Measurements from ENCODE around the gene ETV5.
A peak's percentile ranks its signal among the peaks of the same experiment; 100 is the strongest.

Gene ETV5

GRCh38 chr3:186079925-186080324 lies 29.0 kb downstream of the ETV5 start:
- DNase-seq (ENCODE audit: low read depth), result no peak
- no peak for TF ChIP-seq CTCF (conservative IDR thresholded peaks at IDR 0.05; ENCODE audit: low read length)
- no peak overlapping the region for H3K4me3 ChIP-seq (ENCODE audit: low read length)

DNA sequence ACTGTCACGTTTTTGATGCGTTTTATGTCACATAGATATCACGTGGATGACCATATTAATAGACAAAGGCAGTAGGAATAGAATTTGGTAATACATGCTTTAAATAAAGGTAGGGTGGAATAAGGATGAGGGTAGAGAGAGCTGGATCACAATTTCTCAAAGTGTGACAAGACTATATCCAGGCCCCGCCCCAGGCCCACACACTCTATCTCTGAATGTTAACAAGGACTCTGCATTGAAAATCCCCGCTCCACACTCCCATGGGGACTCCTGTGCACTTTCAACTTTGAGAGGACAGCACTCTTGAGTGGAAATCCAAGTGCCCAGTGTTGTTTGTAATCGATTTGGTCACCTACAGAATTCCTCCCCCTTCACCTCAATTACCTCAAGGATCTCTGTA lies 31.4 kb downstream of the ETV5 start:
- no peak for TF ChIP-seq CTCF (conservative IDR thresholded peaks at IDR 0.05; ENCODE audit: low read length)
- no peak for DNase-seq (ENCODE audit: low read depth)
- no peak overlapping the region for H3K4me3 ChIP-seq (ENCODE audit: low read length)

GRCh38 chr3:186075931-186076567 lies 32.8 kb downstream of the ETV5 start:
- no peak for DNase-seq (ENCODE audit: low read depth)
- H3K4me3 ChIP-seq (ENCODE audit: low read length), result no peak overlapping the region
- no peak for TF ChIP-seq CTCF (conservative IDR thresholded peaks at IDR 0.05; ENCODE audit: low read length)

DNA sequence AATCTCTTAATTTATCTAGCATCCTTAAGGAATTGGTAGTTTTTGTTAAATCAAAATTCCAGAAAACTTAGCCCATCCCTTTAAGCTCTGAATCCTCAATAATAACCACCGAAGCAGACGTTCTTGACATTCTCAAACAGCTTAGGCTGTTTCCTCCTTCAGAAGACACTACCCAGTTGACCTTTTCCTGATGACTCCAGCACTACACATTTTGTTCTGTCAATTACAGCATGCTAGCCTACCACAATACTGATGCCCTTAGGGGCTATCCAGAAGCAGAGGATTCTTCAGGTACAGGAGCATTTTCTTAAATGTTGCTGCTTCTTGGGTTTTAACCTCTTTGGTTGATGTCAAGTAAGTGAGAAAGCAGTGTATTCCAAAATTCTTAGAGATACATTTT lies 33.4 kb downstream of the ETV5 start:
- no peak overlapping the region for H3K4me3 ChIP-seq (ENCODE audit: low read length)
- no peak for TF ChIP-seq CTCF (conservative IDR thresholded peaks at IDR 0.05; ENCODE audit: low read length)
- no peak for DNase-seq (ENCODE audit: low read depth)

- no peak overlapping the region for H3K4me3 ChIP-seq (ENCODE audit: low read length)
- TF ChIP-seq CTCF (conservative IDR thresholded peaks at IDR 0.05; ENCODE audit: low read length), result no peak
- DNase-seq (ENCODE audit: low read depth), result no peak
Measured at GRCh38 chr3:186073641-186074040, 35.2 kb downstream of the ETV5 start.

- TF ChIP-seq CTCF (conservative IDR thresholded peaks at IDR 0.05; ENCODE audit: low read length), result no peak
- DNase-seq (ENCODE audit: low read depth), result peak; percentile 29
- H3K4me3 ChIP-seq (ENCODE audit: low read length), result no peak overlapping the region
Measured at GRCh38 chr3:186070996-186071395, 37.9 kb downstream of the ETV5 start.

DNA sequence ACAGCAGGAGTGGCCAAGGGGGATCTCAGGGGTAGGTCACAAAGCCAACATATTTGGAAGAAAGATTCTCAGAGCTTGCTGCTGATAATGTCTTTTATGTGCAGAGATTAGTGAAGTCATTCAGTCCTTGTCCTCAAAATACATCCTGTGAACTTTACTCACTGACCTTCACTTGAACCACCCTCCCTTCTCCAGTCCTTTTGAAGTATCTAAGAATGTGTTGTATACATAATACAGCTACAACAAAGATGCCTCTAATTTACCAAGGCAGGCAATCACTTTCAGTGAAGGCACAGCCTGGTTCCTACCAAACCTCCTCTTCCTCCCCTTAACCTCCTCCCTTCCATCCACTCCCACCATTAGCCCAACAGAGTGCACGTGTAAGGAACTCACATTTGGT lies 38.3 kb downstream of the ETV5 start:
- no peak overlapping the region for H3K4me3 ChIP-seq (ENCODE audit: low read length)
- TF ChIP-seq CTCF (conservative IDR thresholded peaks at IDR 0.05; ENCODE audit: low read length), result no peak
- no peak for DNase-seq (ENCODE audit: low read depth)

Data from AG10803 (cell line).